ENCODE data around the gene USP19. TPM values are rescaled to one million over a fixed set of nuclear protein-coding genes. Genes with fewer than 3 reads are reported as not detected.

Gene USP19
- total RNA-seq, 1 experiment from 2014 or later, result 72.1 TPM

DNA sequence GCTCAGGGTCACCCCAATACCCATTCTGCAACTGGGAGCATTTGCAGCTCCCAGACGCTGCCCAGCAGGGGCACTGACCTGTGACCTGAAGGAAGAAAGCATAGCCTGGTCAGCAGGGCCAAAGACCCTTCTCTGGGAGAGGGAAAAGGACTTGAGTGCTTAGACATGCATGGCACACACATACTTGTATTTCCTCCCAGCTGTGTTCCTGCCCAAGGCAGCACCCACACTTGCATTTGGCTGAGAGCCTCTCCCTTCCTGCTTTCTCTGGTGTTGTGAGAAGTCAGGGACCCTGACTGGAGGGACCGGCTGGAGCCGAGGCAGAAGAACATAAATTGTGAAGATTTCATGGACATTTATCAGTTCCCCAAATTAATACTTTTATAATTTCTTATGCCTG lies 19.5 kb upstream of the USP19 start:
- no peak for DNase-seq
- ChIA-PET CTCF (no interaction called here), POLR2A (ENCODE audit: unreplicated experiment) (no interaction called here)

GRCh38 chr3:49135499-49135898 lies 14.9 kb upstream of the USP19 start:
- Histone ChIP-seq H3K4me3 (no peak overlapping the region), H3K27ac (no peak overlapping the region), H2AFZ (no peak overlapping the region), H3K4me1 (replicated peaks; ENCODE audit: insufficient read depth) (peaks cover 19% of the 10 kb centered on the region), H3K9me2 (ENCODE audit: insufficient read depth) (no peaks in the 10 kb centered on the region), H3F3A (ENCODE audit: insufficient read depth, low read depth) (peaks cover 29% of the 10 kb centered on the region), H3K4me2 (0 out of 2 replicates have a peak overlapping the region, but pooled peaks have one; percentile 18), H3K9me3 (ENCODE audit: insufficient read depth, low read depth) (no peaks in the 10 kb centered on the region; the same call in 1 of the 2 replicates), H3K36me3 (ENCODE audit: low read depth) (no peaks in the 10 kb centered on the region), H3K27me3 (ENCODE audit: insufficient read depth, low read depth) (no peaks in the 10 kb centered on the region), H4K20me1 (ENCODE audit: insufficient read depth) (no peaks in the 10 kb centered on the region), H3K79me2 (ENCODE audit: low read depth) (peaks cover 16% of the 10 kb centered on the region)
- BruUV-seq (replicated peaks), result no TSS peak
- TF ChIP-seq, protein P1, sequence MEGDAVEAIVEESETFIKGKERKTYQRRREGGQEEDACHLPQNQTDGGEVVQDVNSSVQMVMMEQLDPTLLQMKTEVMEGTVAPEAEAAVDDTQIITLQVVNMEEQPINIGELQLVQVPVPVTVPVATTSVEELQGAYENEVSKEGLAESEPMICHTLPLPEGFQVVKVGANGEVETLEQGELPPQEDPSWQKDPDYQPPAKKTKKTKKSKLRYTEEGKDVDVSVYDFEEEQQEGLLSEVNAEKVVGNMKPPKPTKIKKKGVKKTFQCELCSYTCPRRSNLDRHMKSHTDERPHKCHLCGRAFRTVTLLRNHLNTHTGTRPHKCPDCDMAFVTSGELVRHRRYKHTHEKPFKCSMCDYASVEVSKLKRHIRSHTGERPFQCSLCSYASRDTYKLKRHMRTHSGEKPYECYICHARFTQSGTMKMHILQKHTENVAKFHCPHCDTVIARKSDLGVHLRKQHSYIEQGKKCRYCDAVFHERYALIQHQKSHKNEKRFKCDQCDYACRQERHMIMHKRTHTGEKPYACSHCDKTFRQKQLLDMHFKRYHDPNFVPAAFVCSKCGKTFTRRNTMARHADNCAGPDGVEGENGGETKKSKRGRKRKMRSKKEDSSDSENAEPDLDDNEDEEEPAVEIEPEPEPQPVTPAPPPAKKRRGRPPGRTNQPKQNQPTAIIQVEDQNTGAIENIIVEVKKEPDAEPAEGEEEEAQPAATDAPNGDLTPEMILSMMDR (conservative IDR thresholded peaks at IDR 0.05), result no peak
- no peak for TF ChIP-seq EZH2 (IDR thresholded peaks at IDR 0.05; ENCODE audit: low read depth)
- DNase-seq, result no peak
- ChIA-PET CTCF (no interaction called here), POLR2A (ENCODE audit: unreplicated experiment) (no interaction called here)
- intact Hi-C loops (cut with micrococcal nuclease; ENCODE audit: unreplicated experiment), result no loop called here

More for the DNA sequence above, 19.5 kb upstream of the USP19 start:
- H4K20me1 ChIP-seq (ENCODE audit: insufficient read depth), result no peaks in the 10 kb centered on the region
- H3F3A ChIP-seq (ENCODE audit: insufficient read depth, low read depth), result peaks cover 19% of the 10 kb centered on the region
- intact Hi-C loops (cut with micrococcal nuclease; ENCODE audit: unreplicated experiment), result no loop called here
- no peaks in the 10 kb centered on the region for H3K79me2 ChIP-seq (ENCODE audit: low read depth)
- H3K4me1 ChIP-seq (replicated peaks; ENCODE audit: insufficient read depth), result no peaks in the 10 kb centered on the region; the same call in 1 of the 2 replicates
- H3K27me3 ChIP-seq (ENCODE audit: insufficient read depth, low read depth), result no peaks in the 10 kb centered on the region
- no peak overlapping the region for H3K4me2 ChIP-seq
- TF ChIP-seq EZH2 (IDR thresholded peaks at IDR 0.05; ENCODE audit: low read depth), result no peak
- TF ChIP-seq, protein P1 (conservative IDR thresholded peaks at IDR 0.05), result no peak
- BruUV-seq (replicated peaks), result no TSS peak
- no peak overlapping the region for H3K27ac ChIP-seq
- H3K9me2 ChIP-seq (ENCODE audit: insufficient read depth), result no peaks in the 10 kb centered on the region
- H3K36me3 ChIP-seq (ENCODE audit: low read depth), result no peaks in the 10 kb centered on the region
- H2AFZ ChIP-seq, result no peak overlapping the region
- no peak overlapping the region for H3K4me3 ChIP-seq
- peaks cover 4% of the 10 kb centered on the region; the same call in 1 of the 2 replicates for H3K9me3 ChIP-seq (ENCODE audit: insufficient read depth, low read depth)

GRCh38 chr3:49134471-49135265 lies 14.0 kb upstream of the USP19 start:
- Histone ChIP-seq H3K9me2 (ENCODE audit: insufficient read depth) (no peaks in the 10 kb centered on the region), H3K9me3 (ENCODE audit: insufficient read depth, low read depth) (no peaks in the 10 kb centered on the region; the same call in 1 of the 2 replicates), H3K36me3 (ENCODE audit: low read depth) (no peaks in the 10 kb centered on the region), H3K27me3 (ENCODE audit: insufficient read depth, low read depth) (no peaks in the 10 kb centered on the region), H3F3A (ENCODE audit: insufficient read depth, low read depth) (peaks cover 22% of the 10 kb centered on the region), H3K4me3 (no peak overlapping the region; the same call in 1 of the 2 replicates), H3K4me2 (peak overlapping the region; percentile 99), H2AFZ (no peak overlapping the region), H3K79me2 (ENCODE audit: low read depth) (peaks cover 18% of the 10 kb centered on the region), H3K27ac (no peak overlapping the region), H4K20me1 (ENCODE audit: insufficient read depth) (no peaks in the 10 kb centered on the region), H3K4me1 (replicated peaks; ENCODE audit: insufficient read depth) (peaks cover 19% of the 10 kb centered on the region)
- intact Hi-C loops (cut with micrococcal nuclease; ENCODE audit: unreplicated experiment), result no loop called here
- TF ChIP-seq EZH2 (IDR thresholded peaks at IDR 0.05; ENCODE audit: low read depth), result no peak
- TF ChIP-seq, protein P1 (conservative IDR thresholded peaks at IDR 0.05), result no peak
- no peak for DNase-seq
- ChIA-PET POLR2A (ENCODE audit: unreplicated experiment) (interaction anchor here (0.6 kb wide), 1 partner anchor 709 kb away, joined by 3 read pairs; no protein-coding TSS in a partner anchor), CTCF (no interaction called here)
- no TSS peak for BruUV-seq (replicated peaks)
